AG09309 (cell line): ENCODE results near the gene AKT1.

Experiments used
- DNase-seq: peaks from one replicate; pipeline ENCODE4 v3.0.0-alpha.2; 2010; ENCODE audit warnings: low read depth
- H3K4me3 ChIP-seq: 2 replicates; pipeline ENCODE4 v1.5.1; 2011; ENCODE audit warnings: mild to moderate bottlenecking, low read depth, low read length, moderate library complexity; ENCODE audit not compliant: control insufficient read depth
- TF ChIP-seq, protein P1 (sequence below): IDR thresholded peaks from 2 replicates; pipeline ENCODE4 v1.5.1; 2011; ENCODE audit warnings: mild to moderate bottlenecking, low read depth, low read length, inconsistent platforms; ENCODE audit not compliant: insufficient read depth, control insufficient read depth; ENCODE audit errors: missing control alignments

Gene AKT1

DNA sequence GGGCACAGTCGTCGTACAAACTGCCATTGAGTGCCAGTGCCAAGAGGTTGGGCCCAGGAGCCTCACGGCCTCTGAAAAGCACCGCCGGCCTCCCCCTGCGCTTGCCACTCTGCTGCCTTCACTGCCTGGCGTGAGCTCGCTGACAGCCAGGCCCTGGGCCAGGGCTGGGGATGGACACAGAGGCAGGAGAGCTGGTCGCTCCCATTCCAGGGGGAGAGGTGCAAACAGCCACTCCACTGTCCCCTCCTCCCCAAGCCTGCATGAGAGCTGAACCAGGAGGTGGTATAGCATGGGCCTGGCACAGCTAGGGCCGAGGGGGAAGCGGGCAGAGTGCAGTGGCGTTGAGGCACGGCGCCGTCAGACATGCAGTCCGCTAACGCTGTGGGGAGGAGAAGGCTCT, 66.9 kb downstream of the AKT1 start:
- no peak for DNase-seq
- no peak overlapping the region for H3K4me3 ChIP-seq
- TF ChIP-seq, protein P1, sequence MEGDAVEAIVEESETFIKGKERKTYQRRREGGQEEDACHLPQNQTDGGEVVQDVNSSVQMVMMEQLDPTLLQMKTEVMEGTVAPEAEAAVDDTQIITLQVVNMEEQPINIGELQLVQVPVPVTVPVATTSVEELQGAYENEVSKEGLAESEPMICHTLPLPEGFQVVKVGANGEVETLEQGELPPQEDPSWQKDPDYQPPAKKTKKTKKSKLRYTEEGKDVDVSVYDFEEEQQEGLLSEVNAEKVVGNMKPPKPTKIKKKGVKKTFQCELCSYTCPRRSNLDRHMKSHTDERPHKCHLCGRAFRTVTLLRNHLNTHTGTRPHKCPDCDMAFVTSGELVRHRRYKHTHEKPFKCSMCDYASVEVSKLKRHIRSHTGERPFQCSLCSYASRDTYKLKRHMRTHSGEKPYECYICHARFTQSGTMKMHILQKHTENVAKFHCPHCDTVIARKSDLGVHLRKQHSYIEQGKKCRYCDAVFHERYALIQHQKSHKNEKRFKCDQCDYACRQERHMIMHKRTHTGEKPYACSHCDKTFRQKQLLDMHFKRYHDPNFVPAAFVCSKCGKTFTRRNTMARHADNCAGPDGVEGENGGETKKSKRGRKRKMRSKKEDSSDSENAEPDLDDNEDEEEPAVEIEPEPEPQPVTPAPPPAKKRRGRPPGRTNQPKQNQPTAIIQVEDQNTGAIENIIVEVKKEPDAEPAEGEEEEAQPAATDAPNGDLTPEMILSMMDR: no peak

DNA sequence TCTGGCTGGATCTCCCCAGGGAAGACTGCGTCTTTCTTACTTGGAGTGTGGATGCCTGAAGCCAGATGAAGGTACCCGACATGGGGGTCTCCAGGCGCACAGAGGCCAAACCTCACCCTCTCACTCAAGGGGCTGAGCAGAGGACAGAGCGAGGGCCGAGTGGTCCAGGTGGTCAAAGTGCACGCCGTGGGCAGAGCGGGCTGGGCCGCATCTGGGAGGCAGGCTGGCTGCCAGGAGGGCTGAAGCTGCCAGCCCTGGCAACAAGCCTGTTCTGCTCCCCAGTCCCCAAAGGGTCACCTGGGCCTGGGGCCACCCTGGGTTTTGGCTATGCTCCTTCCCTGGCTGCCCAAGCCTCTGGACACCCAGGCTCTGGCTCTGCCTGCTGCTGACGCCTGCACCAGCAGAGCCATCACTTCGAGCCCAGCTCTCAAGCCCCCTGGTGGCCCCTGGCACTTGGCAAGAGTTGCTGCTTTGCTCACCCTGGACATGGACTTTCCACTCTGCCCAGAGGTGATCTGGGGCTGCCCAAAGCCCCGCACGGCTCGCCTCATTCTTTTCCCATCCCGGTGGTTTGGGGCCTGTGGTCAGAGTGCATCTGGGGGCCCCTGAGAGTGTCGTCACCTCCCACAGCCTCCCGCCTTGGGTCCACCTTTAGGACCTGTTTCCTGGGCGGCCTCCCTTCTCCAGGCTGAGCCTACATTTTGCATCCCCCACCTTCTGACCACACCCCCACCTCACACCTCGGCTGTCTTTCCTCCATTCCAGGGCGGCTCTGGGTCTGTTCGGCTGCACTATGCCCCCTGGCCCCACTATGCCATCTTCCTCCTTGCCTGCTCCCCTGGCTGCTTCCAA, 68.7 kb downstream of the AKT1 start:
- TF ChIP-seq, protein P1: no peak
- DNase-seq: no peak
- H3K4me3 ChIP-seq: no peak overlapping the region

DNA sequence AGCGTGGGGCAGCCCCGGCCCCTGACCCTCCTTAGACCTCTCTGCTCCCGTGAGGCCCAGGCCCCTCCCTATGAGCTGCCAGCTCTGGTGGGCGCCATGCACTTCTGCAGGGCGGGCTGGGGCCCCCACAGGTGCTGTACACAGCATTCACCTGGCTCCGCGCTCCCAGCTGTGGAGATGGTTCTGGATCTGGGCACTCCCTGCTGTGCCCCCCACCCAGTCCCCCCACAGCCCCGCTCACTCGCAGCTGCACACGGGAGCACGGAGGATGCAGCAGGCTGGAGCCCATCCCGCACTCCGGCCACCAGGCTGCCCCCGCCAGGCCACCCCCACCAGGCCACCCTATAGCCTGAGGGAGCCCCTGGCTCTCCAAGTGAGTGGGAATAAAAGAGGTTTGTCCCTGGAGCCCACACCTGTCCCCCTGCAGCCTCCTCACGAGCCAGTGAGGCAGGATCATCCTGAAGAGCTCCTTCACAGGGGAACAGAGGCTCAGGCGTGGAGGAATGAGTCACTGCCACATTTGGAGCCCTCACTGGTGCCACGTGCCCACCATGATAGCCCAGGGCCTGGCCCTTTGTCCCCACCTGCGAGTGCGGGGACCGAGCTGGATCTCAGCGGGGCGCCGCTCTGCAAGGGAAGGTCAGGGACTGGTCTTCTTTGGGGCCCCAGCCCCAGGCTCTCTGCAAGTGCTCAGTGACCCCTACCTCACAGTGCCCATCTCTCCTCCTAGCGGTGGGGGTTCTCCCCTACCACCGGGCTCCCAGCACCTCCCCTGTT, 69.6 kb downstream of the AKT1 start:
- no peak overlapping the region for H3K4me3 ChIP-seq
- DNase-seq: no peak
- TF ChIP-seq, protein P1: no peak

DNA sequence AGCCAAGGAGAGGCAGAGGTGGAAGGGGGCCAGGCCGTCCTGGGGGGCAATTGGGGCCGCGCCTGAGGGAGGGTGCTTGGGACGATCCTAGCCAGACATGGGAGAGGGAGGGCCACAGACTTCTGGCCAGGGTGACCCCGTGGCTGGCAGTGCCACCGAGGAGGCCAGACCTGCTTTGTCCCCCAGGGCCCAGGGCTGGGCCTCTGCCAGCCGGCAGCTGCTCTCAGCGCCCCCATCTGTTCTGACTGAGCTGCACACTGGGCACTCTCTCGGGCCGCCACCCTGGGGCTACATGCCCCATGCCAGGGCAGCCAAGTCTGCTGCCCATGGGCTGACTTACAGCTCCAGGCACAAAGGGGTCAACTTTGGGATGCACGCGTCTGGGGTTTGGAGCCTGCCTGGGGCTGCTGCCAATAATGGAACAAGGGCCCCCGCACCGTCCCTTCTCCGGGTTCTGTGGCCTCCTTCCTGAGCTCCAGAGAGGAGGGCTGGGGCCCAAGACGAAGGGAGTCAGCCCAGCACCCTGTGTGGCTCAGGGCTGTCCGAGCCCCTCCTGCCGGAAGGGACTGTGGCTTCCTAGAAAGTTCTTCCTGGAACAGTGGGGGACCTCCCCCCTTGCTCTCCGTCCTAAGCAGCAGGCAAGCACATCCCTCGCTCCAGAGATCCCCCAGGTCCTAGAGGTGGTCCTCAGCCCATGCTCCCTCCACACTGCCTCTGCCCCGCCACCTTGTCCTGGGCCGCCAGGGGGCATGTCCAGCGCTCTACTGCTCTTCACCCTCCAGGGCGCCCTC, 70.4 kb downstream of the AKT1 start:
- no peak for DNase-seq
- H3K4me3 ChIP-seq: peak overlapping the region; percentile 53
- TF ChIP-seq, protein P1: peak; percentile 38

DNA sequence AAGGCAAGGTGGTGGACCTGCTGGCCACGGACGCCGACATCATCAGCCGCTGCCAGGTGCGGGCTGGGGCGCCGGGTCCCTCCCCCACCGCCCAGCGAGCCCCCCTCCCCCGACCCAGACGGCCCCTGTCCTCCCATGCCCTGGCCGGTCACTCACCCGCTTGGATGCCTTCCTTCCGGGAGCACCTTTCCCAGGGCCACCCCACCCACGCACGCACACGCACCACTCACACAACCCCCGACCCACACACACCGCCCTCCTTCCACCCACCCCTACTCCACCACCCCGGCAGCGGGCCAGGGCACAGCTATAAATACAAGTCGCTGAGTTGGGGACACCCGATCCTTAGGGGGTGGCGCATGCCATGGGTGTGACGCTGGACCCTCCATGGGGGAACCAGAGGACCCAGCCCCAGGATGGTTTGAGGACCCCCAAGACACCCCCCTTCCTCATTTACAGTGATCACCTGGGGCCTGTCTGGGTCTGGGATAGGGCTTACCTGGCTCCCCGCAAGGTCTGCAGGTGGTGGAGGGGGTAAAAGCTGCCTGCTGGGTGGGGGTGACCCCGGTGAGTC, 71.1 kb downstream of the AKT1 start:
- TF ChIP-seq, protein P1: no peak
- peak overlapping the region; percentile 53 for H3K4me3 ChIP-seq
- DNase-seq: no peak

DNA sequence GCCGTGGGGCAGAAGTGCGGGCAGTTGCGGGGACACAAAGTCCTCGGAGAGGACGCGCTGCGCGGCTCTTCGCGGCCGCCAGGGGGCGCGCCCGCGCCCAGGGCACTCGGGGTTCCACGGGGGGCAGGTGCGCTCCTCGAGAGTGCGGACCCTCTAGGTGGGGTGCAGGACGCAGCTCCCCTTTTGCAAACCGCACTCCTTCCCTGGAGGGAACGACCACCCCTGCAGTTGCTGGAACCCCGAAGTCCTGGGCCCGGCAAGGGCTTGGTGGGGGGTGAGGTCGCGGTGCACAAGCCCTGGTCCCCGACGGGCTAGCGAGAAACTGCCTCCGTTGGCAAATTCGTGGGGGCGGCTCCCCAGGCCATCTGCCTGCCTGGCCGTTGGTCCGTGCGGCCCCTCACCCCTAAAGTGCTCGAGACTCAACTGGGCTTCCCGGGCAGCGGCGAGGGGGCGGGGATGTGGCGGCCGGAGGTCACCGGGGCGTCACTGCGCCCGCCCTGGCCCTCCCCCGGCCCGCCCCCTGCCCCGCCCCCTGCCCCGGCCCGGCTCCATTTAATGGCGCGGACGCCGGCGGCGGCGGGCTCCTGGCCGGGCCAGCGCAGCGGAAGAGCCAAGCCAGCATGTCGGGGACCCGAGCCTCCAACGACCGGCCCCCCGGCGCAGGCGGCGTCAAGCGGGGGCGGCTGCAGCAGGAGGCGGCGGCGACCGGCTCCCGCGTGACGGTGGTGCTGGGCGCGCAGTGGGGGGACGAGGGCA, 71.7 kb downstream of the AKT1 start, which contains the start of gene ADSS1:
ADSS1 (plus strand) TSS at position 579 of the 756 bp plus-strand sequence; CDS start at position 621, 42 bp downstream.
- H3K4me3 ChIP-seq: peak within 1 kb of the TSS; percentile 53
- TF ChIP-seq, protein P1: peak; percentile 64
- DNase-seq: no peak
